SH-SY5Y (cell line): ENCODE measurements around the gene PYDC1.

ENCODE experiments used
- GATA2 ChIP-seq: IDR thresholded peaks from 2 replicates; pipeline ENCODE4 v1.6.1; 2011; ENCODE audit warnings: mild to moderate bottlenecking, low read depth, low read length
- GATA3 ChIP-seq: IDR thresholded peaks from 2 replicates; pipeline ENCODE4 v1.6.1; 2011; ENCODE audit warnings: low read depth, mild to moderate bottlenecking, low read length, moderate library complexity

GRCh38 chr16:31215287-31216162, 1.4 kb downstream of the PYDC1 start:
- no peak for TF ChIP-seq GATA2
- no peak for TF ChIP-seq GATA3
